Forelimb muscle (tissue), 1 donor: ENCODE data around the gene PARVB. TPM values are rescaled to one million over a fixed set of nuclear protein-coding genes. Genes with fewer than 3 reads are reported as not detected.
A peak's percentile ranks its signal among the peaks of the same experiment; 100 is the strongest.

Experiments
- DNase-seq: peaks from one replicate; pipeline ENCODE4 v3.0.0-alpha.2; 2013; ENCODE audit warnings: low read depth
- polyA plus RNA-seq: library from polyadenylated mRNA; unstranded; fragments of 120-200 nt; gene quantifications from one replicate; pipeline ENCODE4 v1.2.1, GENCODE V29; 2013; ENCODE audit not compliant: insufficient read length

Gene PARVB
- polyA plus RNA-seq, 1 donor: 45.9 TPM

GRCh38 chr22:44026630-44027511 is 2.8 kb downstream of the PARVB start:
- peak; percentile 35 for DNase-seq

GRCh38 chr22:44028091-44028490 is 4.0 kb downstream of the PARVB start:
- DNase-seq: no peak

DNA sequence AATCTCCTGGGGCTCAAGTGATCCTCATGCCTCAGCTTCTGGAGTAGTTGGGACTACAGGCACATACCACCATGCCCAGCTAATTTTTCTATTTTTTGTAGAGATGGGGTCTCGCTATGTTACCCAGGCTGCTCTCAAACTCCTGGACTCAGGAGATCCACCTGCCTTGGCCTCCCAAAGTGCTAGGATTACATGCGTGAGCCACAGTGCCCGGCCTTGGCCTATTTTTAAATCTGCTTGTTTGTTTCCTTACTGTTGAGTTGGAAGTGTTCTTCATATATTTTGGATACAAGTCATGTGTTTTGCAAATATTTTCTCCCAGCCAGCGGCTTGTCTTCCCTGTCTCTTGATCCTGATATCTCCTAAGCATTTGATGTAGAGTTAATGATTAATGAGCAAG is 5.0 kb downstream of the PARVB start:
- DNase-seq: no peak

- DNase-seq: no peak
Observed at GRCh38 chr22:44030051-44030701, 6.1 kb downstream of the PARVB start.

GRCh38 chr22:44030702-44031082 is 6.6 kb downstream of the PARVB start:
- DNase-seq: no peak

GRCh38 chr22:44031158-44031952 is 7.3 kb downstream of the PARVB start:
- no peak for DNase-seq

DNA sequence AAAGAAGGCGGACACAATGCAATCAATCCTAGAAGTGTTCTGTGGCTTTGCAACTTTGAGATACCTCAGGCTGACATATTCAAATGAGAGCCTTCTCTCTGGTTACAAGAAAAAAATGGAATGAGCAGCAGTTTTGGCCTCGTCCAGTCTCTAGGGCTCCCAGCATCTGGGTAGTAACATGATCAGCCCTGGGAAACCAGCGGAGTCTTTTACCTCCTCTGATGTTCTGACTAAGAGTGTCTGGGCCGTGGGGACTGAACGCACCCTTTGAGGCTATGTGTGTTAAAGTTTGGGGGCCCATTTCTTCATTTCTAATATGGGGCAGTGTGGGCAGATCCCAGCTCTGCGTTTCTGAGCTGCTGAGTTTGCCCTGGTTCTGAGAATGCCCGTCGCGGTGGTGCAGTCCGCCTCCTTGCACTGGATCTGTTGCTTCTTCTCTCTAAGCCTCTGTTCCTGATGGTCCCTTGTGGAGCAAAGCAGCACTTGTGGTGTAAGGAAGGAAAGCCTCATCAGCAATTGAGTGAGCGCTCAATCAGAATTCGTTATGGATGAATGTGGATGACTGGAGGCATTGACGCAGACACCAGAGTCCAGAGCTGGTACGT is 8.1 kb downstream of the PARVB start:
- DNase-seq: peak; percentile 45

DNA sequence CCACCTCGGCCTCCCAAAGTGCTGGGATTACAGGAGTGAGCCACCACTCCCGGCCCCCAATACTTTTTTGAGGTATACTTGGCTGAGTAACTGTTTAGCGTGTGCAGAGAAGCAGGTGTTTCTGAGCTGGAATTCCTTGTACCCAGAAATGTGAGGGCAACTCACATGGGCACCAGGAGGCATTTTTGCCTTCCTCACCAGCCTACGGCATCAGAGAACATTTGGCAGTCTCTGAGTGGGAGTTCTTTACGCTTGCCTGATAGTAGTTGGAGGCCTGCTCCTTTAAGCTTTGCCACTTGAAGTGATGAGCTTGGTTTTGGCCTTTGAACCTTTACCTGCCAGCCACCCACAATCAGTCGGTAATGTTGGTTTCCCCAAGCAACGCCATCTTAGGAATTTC is 9.2 kb downstream of the PARVB start:
- DNase-seq: no peak

GRCh38 chr22:44033694-44034093 is 9.6 kb downstream of the PARVB start:
- DNase-seq: no peak

- DNase-seq: peak; percentile 44
Observed at GRCh38 chr22:44037519-44038375, 13.6 kb downstream of the PARVB start.

DNA sequence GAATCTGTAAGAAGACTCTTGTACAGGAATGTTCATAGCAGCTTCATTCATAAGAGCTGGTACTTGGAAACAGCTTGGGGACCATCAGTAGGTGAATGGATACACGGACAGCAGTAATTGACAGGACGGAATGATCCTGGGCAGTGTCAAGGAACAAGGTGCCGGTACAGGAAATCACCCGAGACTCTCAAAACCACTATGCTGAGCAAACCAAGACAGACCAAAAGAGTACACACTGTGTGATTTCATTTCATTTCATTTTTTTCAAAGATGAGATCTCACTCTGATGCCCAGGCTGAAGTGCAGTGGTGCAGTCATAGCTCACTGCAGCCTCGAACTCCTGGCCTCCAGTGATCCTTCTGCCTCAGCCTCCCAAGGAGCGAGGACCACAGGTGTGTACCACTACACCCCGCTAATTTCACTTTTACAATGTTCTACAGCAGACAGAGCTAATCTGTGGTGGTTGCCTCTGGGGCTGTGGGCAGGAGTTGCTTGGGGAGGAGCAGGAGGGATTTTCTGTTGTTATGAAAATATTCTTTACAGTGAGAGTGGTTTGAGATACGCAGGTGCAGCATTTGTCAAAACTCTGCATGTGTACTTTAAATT is 15.6 kb downstream of the PARVB start:
- no peak for DNase-seq

- no peak for DNase-seq
Observed at GRCh38 chr22:44042249-44043218, 18.4 kb downstream of the PARVB start.

DNA sequence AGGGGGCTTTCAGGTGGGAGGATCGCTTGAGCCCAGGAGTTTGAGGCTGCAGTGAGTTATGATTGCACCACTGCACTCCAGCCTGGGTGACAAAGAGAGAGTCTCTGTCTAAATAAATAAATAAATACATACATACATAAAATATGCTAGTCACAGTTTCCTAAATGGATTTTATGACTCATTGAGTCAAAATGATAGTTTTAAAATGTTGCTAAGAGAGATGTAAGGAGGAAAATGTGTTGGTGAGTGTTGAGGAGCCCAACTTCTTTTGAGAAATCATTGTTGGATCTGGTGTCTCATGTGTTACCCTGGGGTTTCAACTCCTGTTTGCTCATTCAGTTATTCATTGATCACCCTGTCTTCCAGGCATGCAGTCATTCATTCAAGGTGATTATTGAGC is 21.0 kb downstream of the PARVB start:
- no peak for DNase-seq

DNA sequence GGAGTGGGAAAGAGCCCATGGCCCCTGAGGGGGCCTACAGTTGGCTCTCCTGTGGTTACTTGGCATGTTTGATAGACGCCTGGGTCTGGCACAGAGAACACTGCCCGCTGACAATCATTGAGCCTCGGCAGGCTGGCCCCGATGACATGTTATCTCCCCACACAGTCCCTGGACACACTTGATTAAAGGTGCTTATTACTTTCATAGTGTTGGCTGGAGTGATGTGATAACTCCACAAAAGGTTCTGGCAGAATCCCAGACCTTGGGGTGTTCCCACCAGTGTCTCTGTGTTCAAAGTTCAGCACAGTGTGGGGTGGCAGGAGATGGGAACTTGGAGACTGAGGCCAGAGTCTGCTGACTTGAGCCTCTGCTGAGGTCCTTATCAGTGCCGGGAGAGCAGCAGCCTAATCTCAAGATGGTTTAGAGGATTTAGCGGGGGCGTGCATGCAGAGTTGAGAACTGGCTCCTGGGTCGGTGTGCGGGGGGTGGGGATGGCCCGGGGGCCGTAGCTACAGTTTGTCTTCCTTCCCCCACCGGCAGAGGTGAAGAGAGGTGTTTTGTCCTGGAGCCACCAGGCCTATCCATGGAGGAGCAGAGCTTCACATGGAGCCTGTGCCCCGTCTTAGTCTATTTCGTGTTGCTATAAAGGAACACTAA is 22.5 kb downstream of the PARVB start:
- no peak for DNase-seq

GRCh38 chr22:44047891-44048301 is 23.8 kb downstream of the PARVB start:
- no peak for DNase-seq

GRCh38 chr22:44049486-44050231 is 25.6 kb downstream of the PARVB start:
- no peak for DNase-seq

GRCh38 chr22:44050766-44051355 is 26.8 kb downstream of the PARVB start:
- no peak for DNase-seq

GRCh38 chr22:44051358-44051757 is 27.3 kb downstream of the PARVB start:
- DNase-seq: no peak
